K562 (cell line): ENCODE measurements around the gene ZGLP1. TPM values are rescaled to one million over a fixed set of nuclear protein-coding genes. Genes with fewer than 3 reads are reported as not detected.

ENCODE experiments used
- ELF4 ChIP-seq: fragments of 450-650 bp; formaldehyde crosslinking; IDR thresholded peaks from 2 replicates; pipeline ENCODE4 v1.4.0; 2022; ENCODE audit warnings: missing genetic modification characterization
- HNRNPLL ChIP-seq: fragments of 200-400 bp; formaldehyde crosslinking; IDR thresholded peaks from 2 replicates; pipeline ENCODE4 v1.6.1; 2017; ENCODE audit warnings: low read length, low read depth, mild to moderate bottlenecking; ENCODE audit not compliant: poor library complexity, severe bottlenecking
- MXI1 ChIP-seq: IDR thresholded peaks from 2 replicates; pipeline ENCODE4 v1.6.1; 2011; ENCODE audit warnings: low read depth, mild to moderate bottlenecking, improper control_type of control experiment, low read length
- NCOR1 ChIP-seq: fragments of 450-650 bp; IDR thresholded peaks from 2 replicates; pipeline ENCODE4 v1.6.1; 2016; ENCODE audit warnings: mild to moderate bottlenecking, moderate library complexity
- NRF1 ChIP-seq, 2 experiments: fragments of 450-650 bp; IDR thresholded peaks in 1 of 2; conservative IDR thresholded peaks in 1 of 2; 2 replicates each; pipeline ENCODE4 v1.6.1; 2014; ENCODE audit warnings: mild to moderate bottlenecking in 2 of 2
- SMAD3 ChIP-seq: fragments of 450-650 bp; formaldehyde crosslinking; conservative IDR thresholded peaks from 2 replicates; pipeline ENCODE4 v1.4.0; 2020; ENCODE audit warnings: mild to moderate bottlenecking
- SP1 ChIP-seq: sonication (generic); formaldehyde crosslinking; IDR thresholded peaks from 2 replicates; pipeline ENCODE4 v1.8.1; 2022; ENCODE audit warnings: mild to moderate bottlenecking, missing genetic modification reagents
- STAG1 ChIP-seq: sonication (generic); formaldehyde crosslinking; IDR thresholded peaks from 2 replicates; pipeline ENCODE4 v1.5.0; 2020; ENCODE audit warnings: missing genetic modification reagents, borderline replicate concordance
- TRIM24 ChIP-seq, 2 experiments: fragments of 450-650 bp; IDR thresholded peaks; 2 replicates each; pipeline ENCODE4 v1.6.1; 2016
- ZSCAN32 ChIP-seq: fragments of 450-650 bp; formaldehyde crosslinking; IDR thresholded peaks from 2 replicates; pipeline ENCODE4 v1.4.0; 2020; ENCODE audit warnings: mild to moderate bottlenecking, moderate library complexity
- polyA plus RNA-seq, 8 experiments: library from polyadenylated mRNA; depleted of rRNA in 4 of 8; stranded (reverse) in 5 of 8; unstranded in 3 of 8; fragments of >200 nt; fragmentation: Nextera tagmentation in 2 of 8; fragmentation: Illumina TruSeq in 1 of 8; extraction: Ambion mirVana in 2 of 8; extraction: Trizol in 1 of 8; gene quantifications; 2 replicates each; pipeline versions ENCODE4 v1.2.1 to v1.2.3, GENCODE V29; 2011 to 2014; ENCODE audit warnings: inconsistent platforms in 1 of 8, missing spikeins in 1 of 8
- total RNA-seq, 7 experiments: library from RNA; depleted of rRNA in 6 of 7; stranded (reverse); fragments of >200 nt in 6 of 7; fragmentation: Illumina TruSeq in 2 of 7; extraction: Trizol in 2 of 7; gene quantifications; 2 replicates each; pipeline versions ENCODE4 v1.2.1 to v1.2.3, GENCODE V29; 2011 to 2021; ENCODE audit warnings: low replicate concordance in 1 of 7
- TF ChIP-seq, protein P1 (sequence below): fragments of 200-800 bp; sonication (Bioruptor generic); IDR thresholded peaks from 2 replicates; pipeline ENCODE4 v1.6.1; 2017; ENCODE audit warnings: missing genetic modification characterization, missing compliant biosample characterization
- TF ChIP-seq, protein P2 (sequence below): fragments of 250-450 bp; sonication (Bioruptor Pico); IDR thresholded peaks from 2 replicates; pipeline ENCODE4 v1.5.0; 2021
- TF ChIP-seq, protein P3 (sequence below): sonication (generic); formaldehyde crosslinking; IDR thresholded peaks from 2 replicates; pipeline ENCODE4 v1.8.0; 2022; ENCODE audit warnings: mild to moderate bottlenecking, low read depth, missing genetic modification reagents
- TF ChIP-seq, protein P4 (sequence below): IDR thresholded peaks from 3 replicates; pipeline ENCODE4 v1.6.1; 2011; ENCODE audit warnings: borderline replicate concordance, mild to moderate bottlenecking, moderate library complexity; ENCODE audit not compliant: insufficient read length; ENCODE audit errors: extremely low read depth
- TF ChIP-seq, protein P5 (sequence below): fragments of 450-650 bp; conservative IDR thresholded peaks from 2 replicates; pipeline ENCODE4 v1.6.1; 2016; ENCODE audit warnings: missing genetic modification characterization, low read depth, mild to moderate bottlenecking, control low read depth, missing compliant biosample characterization

The ZGLP1 gene
- total and polyA plus RNA-seq, 9 of the 15 experiments (the other 6 are each of a cell fraction or from before 2014, with no cell fraction given), result 0.24 to 4.5 (median 2.2) TPM

DNA sequence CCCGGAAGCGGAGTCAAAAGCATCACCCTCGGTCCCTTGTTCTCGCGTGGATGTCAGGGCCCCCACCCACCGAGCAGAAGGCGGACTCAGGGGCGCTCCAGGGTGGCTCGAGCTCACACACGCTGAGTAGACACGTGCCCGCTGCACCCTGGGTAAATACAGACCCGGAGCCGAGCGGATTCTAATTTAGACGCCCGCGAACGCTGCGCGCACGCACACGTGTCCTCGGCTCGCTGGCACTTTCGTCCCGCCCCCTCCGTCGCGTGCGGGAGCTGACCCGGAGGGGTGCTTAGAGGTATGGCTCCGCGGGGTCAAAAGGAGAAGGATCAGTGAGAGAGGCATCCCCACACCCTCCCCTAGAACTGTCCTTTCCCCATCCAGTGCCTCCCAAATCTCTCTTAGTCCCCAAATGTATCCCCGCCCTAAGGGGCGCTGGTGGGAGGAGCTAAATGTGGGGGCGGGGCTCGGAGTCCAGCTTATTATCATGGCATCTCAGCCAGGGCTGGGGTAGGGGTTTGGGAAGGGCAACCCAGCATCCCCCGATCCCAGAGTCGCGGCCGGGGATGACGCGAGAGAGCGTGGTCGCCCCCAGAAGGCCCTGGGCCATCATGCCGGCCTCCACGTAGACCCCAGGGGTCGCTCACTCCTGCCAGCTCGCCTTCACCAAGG is 20.3 kb downstream of the ZGLP1 start (continued):
- TF ChIP-seq, protein P1, sequence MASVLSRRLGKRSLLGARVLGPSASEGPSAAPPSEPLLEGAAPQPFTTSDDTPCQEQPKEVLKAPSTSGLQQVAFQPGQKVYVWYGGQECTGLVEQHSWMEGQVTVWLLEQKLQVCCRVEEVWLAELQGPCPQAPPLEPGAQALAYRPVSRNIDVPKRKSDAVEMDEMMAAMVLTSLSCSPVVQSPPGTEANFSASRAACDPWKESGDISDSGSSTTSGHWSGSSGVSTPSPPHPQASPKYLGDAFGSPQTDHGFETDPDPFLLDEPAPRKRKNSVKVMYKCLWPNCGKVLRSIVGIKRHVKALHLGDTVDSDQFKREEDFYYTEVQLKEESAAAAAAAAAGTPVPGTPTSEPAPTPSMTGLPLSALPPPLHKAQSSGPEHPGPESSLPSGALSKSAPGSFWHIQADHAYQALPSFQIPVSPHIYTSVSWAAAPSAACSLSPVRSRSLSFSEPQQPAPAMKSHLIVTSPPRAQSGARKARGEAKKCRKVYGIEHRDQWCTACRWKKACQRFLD (CRISPR knock-in tag), result no peak
- TF ChIP-seq NRF1 (conservative IDR thresholded peaks at IDR 0.05 in 1 of 2, IDR thresholded peaks at IDR 0.05 in 1 of 2) (peak; percentile 75 to 80), MXI1 (peak; percentile 91), HNRNPLL (peak; percentile 24), ELF4 (CRISPR knock-in tag) (no peak), ZSCAN32 (CRISPR knock-in tag) (no peak), TRIM24 (IDR thresholded peaks at IDR 0.05) (0 out of 4 replicates have a peak, but pooled peaks of 1 of the 2 experiments have one; percentile 11), SP1 (CRISPR knock-in tag) (peak; percentile 61; the same call in 1 of the 2 replicates), SMAD3 (CRISPR knock-in tag) (no peak), NCOR1 (peak; percentile 26), STAG1 (CRISPR knock-in tag) (0 out of 2 replicates have a peak, but pooled peaks have one; percentile 30)
- TF ChIP-seq, protein P2, sequence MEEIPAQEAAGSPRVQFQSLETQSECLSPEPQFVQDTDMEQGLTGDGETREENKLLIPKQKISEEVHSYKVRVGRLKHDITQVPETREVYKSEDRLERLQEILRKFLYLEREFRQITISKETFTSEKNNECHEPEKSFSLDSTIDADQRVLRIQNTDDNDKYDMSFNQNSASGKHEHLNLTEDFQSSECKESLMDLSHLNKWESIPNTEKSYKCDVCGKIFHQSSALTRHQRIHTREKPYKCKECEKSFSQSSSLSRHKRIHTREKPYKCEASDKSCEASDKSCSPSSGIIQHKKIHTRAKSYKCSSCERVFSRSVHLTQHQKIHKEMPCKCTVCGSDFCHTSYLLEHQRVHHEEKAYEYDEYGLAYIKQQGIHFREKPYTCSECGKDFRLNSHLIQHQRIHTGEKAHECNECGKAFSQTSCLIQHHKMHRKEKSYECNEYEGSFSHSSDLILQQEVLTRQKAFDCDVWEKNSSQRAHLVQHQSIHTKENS (CRISPR knock-in tag), result 0 out of 2 replicates have a peak, but pooled peaks have one; percentile 2
- TF ChIP-seq, protein P3, sequence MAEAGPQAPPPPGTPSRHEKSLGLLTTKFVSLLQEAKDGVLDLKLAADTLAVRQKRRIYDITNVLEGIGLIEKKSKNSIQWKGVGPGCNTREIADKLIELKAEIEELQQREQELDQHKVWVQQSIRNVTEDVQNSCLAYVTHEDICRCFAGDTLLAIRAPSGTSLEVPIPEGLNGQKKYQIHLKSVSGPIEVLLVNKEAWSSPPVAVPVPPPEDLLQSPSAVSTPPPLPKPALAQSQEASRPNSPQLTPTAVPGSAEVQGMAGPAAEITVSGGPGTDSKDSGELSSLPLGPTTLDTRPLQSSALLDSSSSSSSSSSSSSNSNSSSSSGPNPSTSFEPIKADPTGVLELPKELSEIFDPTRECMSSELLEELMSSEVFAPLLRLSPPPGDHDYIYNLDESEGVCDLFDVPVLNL, result 0 out of 2 replicates have a peak, but pooled peaks have one; percentile 37
- TF ChIP-seq, protein P4, sequence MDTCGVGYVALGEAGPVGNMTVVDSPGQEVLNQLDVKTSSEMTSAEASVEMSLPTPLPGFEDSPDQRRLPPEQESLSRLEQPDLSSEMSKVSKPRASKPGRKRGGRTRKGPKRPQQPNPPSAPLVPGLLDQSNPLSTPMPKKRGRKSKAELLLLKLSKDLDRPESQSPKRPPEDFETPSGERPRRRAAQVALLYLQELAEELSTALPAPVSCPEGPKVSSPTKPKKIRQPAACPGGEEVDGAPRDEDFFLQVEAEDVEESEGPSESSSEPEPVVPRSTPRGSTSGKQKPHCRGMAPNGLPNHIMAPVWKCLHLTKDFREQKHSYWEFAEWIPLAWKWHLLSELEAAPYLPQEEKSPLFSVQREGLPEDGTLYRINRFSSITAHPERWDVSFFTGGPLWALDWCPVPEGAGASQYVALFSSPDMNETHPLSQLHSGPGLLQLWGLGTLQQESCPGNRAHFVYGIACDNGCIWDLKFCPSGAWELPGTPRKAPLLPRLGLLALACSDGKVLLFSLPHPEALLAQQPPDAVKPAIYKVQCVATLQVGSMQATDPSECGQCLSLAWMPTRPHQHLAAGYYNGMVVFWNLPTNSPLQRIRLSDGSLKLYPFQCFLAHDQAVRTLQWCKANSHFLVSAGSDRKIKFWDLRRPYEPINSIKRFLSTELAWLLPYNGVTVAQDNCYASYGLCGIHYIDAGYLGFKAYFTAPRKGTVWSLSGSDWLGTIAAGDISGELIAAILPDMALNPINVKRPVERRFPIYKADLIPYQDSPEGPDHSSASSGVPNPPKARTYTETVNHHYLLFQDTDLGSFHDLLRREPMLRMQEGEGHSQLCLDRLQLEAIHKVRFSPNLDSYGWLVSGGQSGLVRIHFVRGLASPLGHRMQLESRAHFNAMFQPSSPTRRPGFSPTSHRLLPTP, result no peak
- TF ChIP-seq, protein P5, sequence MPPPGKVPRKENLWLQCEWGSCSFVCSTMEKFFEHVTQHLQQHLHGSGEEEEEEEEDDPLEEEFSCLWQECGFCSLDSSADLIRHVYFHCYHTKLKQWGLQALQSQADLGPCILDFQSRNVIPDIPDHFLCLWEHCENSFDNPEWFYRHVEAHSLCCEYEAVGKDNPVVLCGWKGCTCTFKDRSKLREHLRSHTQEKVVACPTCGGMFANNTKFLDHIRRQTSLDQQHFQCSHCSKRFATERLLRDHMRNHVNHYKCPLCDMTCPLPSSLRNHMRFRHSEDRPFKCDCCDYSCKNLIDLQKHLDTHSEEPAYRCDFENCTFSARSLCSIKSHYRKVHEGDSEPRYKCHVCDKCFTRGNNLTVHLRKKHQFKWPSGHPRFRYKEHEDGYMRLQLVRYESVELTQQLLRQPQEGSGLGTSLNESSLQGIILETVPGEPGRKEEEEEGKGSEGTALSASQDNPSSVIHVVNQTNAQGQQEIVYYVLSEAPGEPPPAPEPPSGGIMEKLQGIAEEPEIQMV (tag), result no peak
